ENCODE measurements around the gene GPC6.
"Not testable (repeated sequence)": the region's sequence is repeated elsewhere in the genome, so short reads cannot be mapped to it uniquely, and the experiment has no call there.

The GPC6 gene

DNA sequence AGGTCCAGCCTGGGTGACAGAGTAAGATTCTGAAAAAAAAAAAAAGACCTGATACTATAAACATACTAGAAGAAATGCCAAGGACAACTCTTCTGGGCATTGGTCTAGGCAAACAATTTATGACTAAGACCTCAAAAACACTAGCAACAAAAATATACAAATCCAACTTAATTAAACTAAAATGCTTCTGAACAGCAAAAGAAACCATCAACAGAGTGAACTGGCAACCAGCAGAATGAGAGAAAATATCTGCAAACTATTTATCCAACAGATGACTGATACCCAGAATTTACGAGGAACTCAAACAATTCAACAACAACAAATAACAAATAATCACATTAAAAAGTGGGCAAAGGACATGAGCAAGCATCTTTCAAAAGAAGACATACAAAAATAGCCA is 26.8 kb upstream of the GPC6 start:
- Histone ChIP-seq H3K9me3 (ENCODE audit: insufficient read depth, low read length) (no peaks in the 10 kb centered on the region), H2AFZ (ENCODE audit: low read depth, low read length, severe bottlenecking) (no peak overlapping the region), H3K27ac (ENCODE audit: low read depth, low read length) (no peak overlapping the region), H3K4me3 (ENCODE audit: insufficient read depth, low read length, poor library complexity, severe bottlenecking) (no peak overlapping the region), H3K36me3 (ENCODE audit: low read length) (no peaks in the 10 kb centered on the region), H3K27me3 (ENCODE audit: low read length) (no peaks in the 10 kb centered on the region), H3K9me2 (replicated peaks; ENCODE audit: insufficient read depth, low read length) (no peaks in the 10 kb centered on the region), H4K20me1 (ENCODE audit: low read depth, low read length) (no peaks in the 10 kb centered on the region), H3K9ac (ENCODE audit: low read length) (no peak overlapping the region), H3K4me2 (ENCODE audit: low read depth, low read length, poor library complexity, severe bottlenecking) (no peak overlapping the region), H3K79me2 (ENCODE audit: insufficient read depth, low read length) (no peaks in the 10 kb centered on the region), H3F3A (ENCODE audit: insufficient read depth) (no peaks in the 10 kb centered on the region)
- no peak for TF ChIP-seq EZH2phosphoT487 (conservative IDR thresholded peaks at IDR 0.05; ENCODE audit: low read length)
- TF ChIP-seq, protein P1, sequence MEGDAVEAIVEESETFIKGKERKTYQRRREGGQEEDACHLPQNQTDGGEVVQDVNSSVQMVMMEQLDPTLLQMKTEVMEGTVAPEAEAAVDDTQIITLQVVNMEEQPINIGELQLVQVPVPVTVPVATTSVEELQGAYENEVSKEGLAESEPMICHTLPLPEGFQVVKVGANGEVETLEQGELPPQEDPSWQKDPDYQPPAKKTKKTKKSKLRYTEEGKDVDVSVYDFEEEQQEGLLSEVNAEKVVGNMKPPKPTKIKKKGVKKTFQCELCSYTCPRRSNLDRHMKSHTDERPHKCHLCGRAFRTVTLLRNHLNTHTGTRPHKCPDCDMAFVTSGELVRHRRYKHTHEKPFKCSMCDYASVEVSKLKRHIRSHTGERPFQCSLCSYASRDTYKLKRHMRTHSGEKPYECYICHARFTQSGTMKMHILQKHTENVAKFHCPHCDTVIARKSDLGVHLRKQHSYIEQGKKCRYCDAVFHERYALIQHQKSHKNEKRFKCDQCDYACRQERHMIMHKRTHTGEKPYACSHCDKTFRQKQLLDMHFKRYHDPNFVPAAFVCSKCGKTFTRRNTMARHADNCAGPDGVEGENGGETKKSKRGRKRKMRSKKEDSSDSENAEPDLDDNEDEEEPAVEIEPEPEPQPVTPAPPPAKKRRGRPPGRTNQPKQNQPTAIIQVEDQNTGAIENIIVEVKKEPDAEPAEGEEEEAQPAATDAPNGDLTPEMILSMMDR (IDR thresholded peaks at IDR 0.05; ENCODE audit: insufficient read depth, low read length, poor library complexity, severe bottlenecking) = no peak

DNA sequence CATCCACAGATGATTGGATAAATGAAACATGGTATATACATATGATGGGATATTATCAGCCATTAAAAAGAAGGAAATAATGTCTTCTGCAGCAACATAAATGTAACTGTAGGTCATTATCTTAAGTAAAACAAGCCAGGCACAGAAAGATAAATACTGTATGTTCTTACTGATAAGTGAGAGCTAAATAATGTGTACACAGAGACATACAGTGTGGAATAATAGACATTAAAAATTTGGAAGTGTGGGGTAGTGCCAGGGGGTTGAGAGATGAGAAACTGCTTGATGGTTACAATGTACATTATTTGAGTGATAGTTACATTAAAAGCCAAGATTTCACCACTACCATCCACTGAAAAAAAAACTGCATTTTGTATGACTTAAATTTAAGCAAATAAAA is 26.0 kb upstream of the GPC6 start:
- no peak overlapping the region for H3K27ac ChIP-seq (ENCODE audit: low read depth, low read length)
- no peak overlapping the region for H2AFZ ChIP-seq (ENCODE audit: low read depth, low read length, severe bottlenecking)
- TF ChIP-seq EZH2phosphoT487 (conservative IDR thresholded peaks at IDR 0.05; ENCODE audit: low read length) = no peak
- H4K20me1 ChIP-seq (ENCODE audit: low read depth, low read length) = no peaks in the 10 kb centered on the region
- no peak overlapping the region for H3K9ac ChIP-seq (ENCODE audit: low read length)
- H3K4me2 ChIP-seq (ENCODE audit: low read depth, low read length, poor library complexity, severe bottlenecking) = no peak overlapping the region
- no peaks in the 10 kb centered on the region for H3K36me3 ChIP-seq (ENCODE audit: low read length)
- no peaks in the 10 kb centered on the region for H3K9me3 ChIP-seq (ENCODE audit: insufficient read depth, low read length)
- H3K27me3 ChIP-seq (ENCODE audit: low read length) = no peaks in the 10 kb centered on the region
- no peaks in the 10 kb centered on the region for H3K9me2 ChIP-seq (replicated peaks; ENCODE audit: insufficient read depth, low read length)
- H3K79me2 ChIP-seq (ENCODE audit: insufficient read depth, low read length) = no peaks in the 10 kb centered on the region
- no peaks in the 10 kb centered on the region for H3F3A ChIP-seq (ENCODE audit: insufficient read depth)
- no peak overlapping the region for H3K4me3 ChIP-seq (ENCODE audit: insufficient read depth, low read length, poor library complexity, severe bottlenecking)

DNA sequence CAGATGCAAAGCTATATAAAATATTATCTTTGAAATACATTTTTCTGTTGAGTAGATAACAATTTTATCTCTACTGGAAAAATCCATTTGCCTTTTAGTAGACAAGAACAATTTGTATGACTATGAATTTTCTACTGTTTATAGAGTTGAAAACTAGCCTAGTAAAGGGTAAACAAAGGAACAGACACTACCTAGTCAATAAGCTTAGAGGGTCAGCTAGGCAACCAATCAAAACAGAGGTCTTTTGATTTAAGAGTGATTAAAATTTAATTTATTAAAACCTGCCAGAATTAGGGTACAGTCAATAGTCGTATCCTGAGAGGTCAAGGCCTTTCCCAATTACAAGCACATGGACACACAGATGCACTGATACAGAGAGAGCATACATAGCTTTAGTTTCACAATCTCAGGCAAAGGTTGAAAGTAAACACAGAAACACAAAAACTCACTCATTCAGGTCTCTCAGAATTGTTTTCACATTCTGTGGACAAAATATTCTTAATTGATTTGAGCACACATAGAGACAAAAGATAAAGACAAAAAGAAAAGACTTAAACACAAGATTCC is 24.5 kb upstream of the GPC6 start:
- Histone ChIP-seq H3K9me2 (replicated peaks; ENCODE audit: insufficient read depth, low read length) (no peaks in the 10 kb centered on the region), H3K27me3 (ENCODE audit: low read length) (no peaks in the 10 kb centered on the region), H3K9ac (ENCODE audit: low read length) (no peak overlapping the region), H3K4me2 (ENCODE audit: low read depth, low read length, poor library complexity, severe bottlenecking) (no peak overlapping the region), H3K27ac (ENCODE audit: low read depth, low read length) (no peak overlapping the region), H2AFZ (ENCODE audit: low read depth, low read length, severe bottlenecking) (no peak overlapping the region), H3K4me3 (ENCODE audit: insufficient read depth, low read length, poor library complexity, severe bottlenecking) (no peak overlapping the region), H3F3A (ENCODE audit: insufficient read depth) (no peaks in the 10 kb centered on the region), H4K20me1 (ENCODE audit: low read depth, low read length) (no peaks in the 10 kb centered on the region), H3K79me2 (ENCODE audit: insufficient read depth, low read length) (no peaks in the 10 kb centered on the region), H3K36me3 (ENCODE audit: low read length) (no peaks in the 10 kb centered on the region), H3K9me3 (ENCODE audit: insufficient read depth, low read length) (no peaks in the 10 kb centered on the region)
- TF ChIP-seq EZH2phosphoT487 (conservative IDR thresholded peaks at IDR 0.05; ENCODE audit: low read length) = no peak

DNA sequence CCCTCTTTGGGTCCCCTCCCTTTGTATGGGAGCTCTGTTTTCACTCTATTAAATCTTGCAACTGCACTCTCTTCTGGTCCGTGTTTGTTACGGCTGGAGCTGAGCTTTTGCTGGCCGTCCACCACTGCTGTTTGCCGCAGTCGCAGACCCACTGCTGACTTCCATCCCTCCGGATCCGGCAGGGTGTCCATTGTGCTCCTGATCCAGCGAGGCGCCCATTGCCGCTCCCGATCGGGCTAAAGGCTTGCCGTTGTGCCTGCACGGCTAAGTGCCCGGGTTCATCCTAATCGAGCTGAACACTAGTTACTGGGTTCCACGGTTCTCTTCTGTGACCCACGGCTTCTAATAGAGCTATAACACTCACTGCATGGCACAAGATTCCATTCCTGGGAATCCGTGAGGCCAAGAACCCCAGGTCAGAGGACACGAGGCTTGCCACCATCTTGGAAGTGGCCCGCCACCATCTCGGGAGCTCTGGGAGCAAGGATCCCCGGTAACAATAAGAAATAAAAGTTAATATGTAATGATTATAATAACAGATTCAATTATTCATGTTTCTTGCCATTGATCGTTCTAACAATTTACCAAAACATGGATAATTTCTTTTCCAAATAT is 19.7 kb upstream of the GPC6 start:
- H3K36me3 ChIP-seq (ENCODE audit: low read length); H3K79me2 ChIP-seq (ENCODE audit: insufficient read depth, low read length); H3K27ac ChIP-seq (ENCODE audit: low read depth, low read length); H3F3A ChIP-seq (ENCODE audit: insufficient read depth); H3K4me3 ChIP-seq (ENCODE audit: insufficient read depth, low read length, poor library complexity, severe bottlenecking); H2AFZ ChIP-seq (ENCODE audit: low read depth, low read length, severe bottlenecking); H3K4me2 ChIP-seq (ENCODE audit: low read depth, low read length, poor library complexity, severe bottlenecking); H3K9ac ChIP-seq (ENCODE audit: low read length); H3K9me2 ChIP-seq (replicated peaks; ENCODE audit: insufficient read depth, low read length); H4K20me1 ChIP-seq (ENCODE audit: low read depth, low read length); H3K27me3 ChIP-seq (ENCODE audit: low read length); H3K9me3 ChIP-seq (ENCODE audit: insufficient read depth, low read length): not testable (repeated sequence)

DNA sequence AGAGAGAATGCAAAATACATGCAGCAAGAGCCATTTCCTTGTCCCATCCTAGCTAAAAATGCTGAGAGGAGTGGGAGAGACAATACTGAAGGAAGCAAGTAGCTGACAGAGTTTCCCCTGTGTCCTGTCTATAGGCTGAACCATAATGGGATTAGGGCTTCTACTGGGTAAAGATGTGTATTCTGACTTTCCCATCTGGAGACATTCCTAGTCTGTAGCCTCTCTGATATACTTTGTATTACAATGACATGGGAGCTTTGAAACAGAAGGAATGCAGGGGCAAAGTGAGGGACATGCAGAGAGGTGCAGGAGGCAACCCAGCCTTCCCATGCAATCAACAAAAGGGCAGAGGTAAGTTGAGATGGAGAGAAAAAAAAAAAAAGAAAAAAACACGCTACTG is 10.5 kb upstream of the GPC6 start:
- Histone ChIP-seq H3K27me3 (ENCODE audit: low read length) (no peaks in the 10 kb centered on the region), H3K4me2 (ENCODE audit: low read depth, low read length, poor library complexity, severe bottlenecking) (no peak overlapping the region), H3K9me2 (replicated peaks; ENCODE audit: insufficient read depth, low read length) (no peaks in the 10 kb centered on the region), H3K9ac (ENCODE audit: low read length) (no peak overlapping the region), H3K9me3 (ENCODE audit: insufficient read depth, low read length) (no peaks in the 10 kb centered on the region), H3K36me3 (ENCODE audit: low read length) (no peaks in the 10 kb centered on the region), H3F3A (ENCODE audit: insufficient read depth) (no peaks in the 10 kb centered on the region), H2AFZ (ENCODE audit: low read depth, low read length, severe bottlenecking) (no peak overlapping the region), H3K4me3 (ENCODE audit: insufficient read depth, low read length, poor library complexity, severe bottlenecking) (no peak overlapping the region), H3K27ac (ENCODE audit: low read depth, low read length) (no peak overlapping the region), H4K20me1 (ENCODE audit: low read depth, low read length) (no peaks in the 10 kb centered on the region), H3K79me2 (ENCODE audit: insufficient read depth, low read length) (no peaks in the 10 kb centered on the region)
- TF ChIP-seq EZH2phosphoT487 (conservative IDR thresholded peaks at IDR 0.05; ENCODE audit: low read length) = no peak
- TF ChIP-seq, protein P1 (IDR thresholded peaks at IDR 0.05; ENCODE audit: insufficient read depth, low read length, poor library complexity, severe bottlenecking) = no peak
